Osteocyte (in vitro differentiated cells): ENCODE data around the gene ZNF787. TPM values are rescaled to one million over a fixed set of nuclear protein-coding genes. Genes with fewer than 3 reads are reported as not detected.

Experiments
- DNase-seq: peaks from one replicate; pipeline ENCODE4 v3.0.0; 2021; ENCODE audit warnings: mixed read lengths; ENCODE audit not compliant: unreplicated experiment; ENCODE audit errors: extremely low spot score
- H3K27ac Mint-ChIP-seq: one replicate; pipeline ENCODE4 v1.8.0; 2021; ENCODE audit warnings: mild to moderate bottlenecking, mixed read lengths; ENCODE audit not compliant: unreplicated experiment
- H3K27me3 Mint-ChIP-seq: one replicate; pipeline ENCODE4 v1.8.0; 2021; ENCODE audit warnings: mixed read lengths; ENCODE audit not compliant: unreplicated experiment
- H3K36me3 Mint-ChIP-seq: one replicate; pipeline ENCODE4 v1.8.0; 2021; ENCODE audit warnings: mixed read lengths; ENCODE audit not compliant: unreplicated experiment
- H3K4me1 Mint-ChIP-seq: one replicate; pipeline ENCODE4 v1.8.0; 2021; ENCODE audit warnings: mixed read lengths; ENCODE audit not compliant: unreplicated experiment
- H3K4me3 Mint-ChIP-seq: one replicate; pipeline ENCODE4 v1.8.0; 2021; ENCODE audit warnings: mild to moderate bottlenecking, moderate library complexity, mixed read lengths; ENCODE audit not compliant: unreplicated experiment
- H3K9me3 Mint-ChIP-seq: one replicate; pipeline ENCODE4 v1.8.0; 2021; ENCODE audit warnings: mixed read lengths; ENCODE audit not compliant: unreplicated experiment
- total RNA-seq: library from RNA; stranded (reverse); gene quantifications from 2 replicates; pipeline ENCODE4 v1.2.1, GENCODE V29; 2021
- TF ChIP-seq, protein P1 (sequence below): fragments of 200-600 bp; sonication (generic); IDR thresholded peaks from 2 replicates; pipeline ENCODE4 v1.5.0; 2021; ENCODE audit warnings: antibody characterized with exemption, mild to moderate bottlenecking, moderate library complexity

The ZNF787 gene
- total RNA-seq, 1 donor from 2014 or later: 27.8 TPM

DNA sequence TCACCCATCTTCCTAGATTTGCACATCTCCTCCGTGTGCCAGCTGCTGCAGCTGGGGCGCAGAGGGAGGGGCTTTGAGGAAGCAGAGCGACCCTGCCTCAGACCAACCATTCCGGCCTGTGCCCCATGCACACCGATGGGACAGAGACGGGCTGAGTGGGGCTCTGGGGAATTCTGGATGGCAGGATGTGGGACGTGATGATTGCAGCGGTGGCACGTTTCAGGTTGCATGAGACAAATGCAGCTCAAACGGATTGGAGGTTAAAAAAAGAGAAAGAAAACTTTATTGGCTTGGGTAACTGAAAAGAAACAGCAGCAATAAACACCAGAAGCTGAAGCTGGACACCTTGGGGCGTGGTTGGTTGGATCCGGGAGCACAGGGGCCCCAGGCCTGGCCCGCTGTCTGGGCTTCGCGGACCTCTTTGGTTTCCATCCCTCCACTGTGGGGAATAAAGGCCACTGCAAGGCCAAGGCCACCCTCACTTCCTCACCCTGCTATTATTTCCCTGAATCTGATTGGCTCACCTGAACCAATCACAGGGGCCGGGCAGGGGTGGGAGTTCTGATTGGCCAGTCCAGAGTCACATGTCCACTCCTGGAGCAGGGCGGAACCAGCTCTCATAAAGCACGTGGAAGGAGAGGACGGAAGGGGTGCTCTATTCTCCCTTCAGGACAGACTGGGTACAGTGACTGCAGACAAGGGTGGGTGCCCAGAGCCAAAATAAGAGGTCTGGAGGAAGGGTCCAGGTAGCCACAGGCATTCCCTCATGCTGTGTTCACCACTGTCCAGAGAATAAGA, 6.1 kb upstream of the ZNF787 start:
- no peak overlapping the region for H3K27ac Mint-ChIP-seq
- H3K27me3 Mint-ChIP-seq: no peaks in the 10 kb centered on the region
- TF ChIP-seq, protein P1, sequence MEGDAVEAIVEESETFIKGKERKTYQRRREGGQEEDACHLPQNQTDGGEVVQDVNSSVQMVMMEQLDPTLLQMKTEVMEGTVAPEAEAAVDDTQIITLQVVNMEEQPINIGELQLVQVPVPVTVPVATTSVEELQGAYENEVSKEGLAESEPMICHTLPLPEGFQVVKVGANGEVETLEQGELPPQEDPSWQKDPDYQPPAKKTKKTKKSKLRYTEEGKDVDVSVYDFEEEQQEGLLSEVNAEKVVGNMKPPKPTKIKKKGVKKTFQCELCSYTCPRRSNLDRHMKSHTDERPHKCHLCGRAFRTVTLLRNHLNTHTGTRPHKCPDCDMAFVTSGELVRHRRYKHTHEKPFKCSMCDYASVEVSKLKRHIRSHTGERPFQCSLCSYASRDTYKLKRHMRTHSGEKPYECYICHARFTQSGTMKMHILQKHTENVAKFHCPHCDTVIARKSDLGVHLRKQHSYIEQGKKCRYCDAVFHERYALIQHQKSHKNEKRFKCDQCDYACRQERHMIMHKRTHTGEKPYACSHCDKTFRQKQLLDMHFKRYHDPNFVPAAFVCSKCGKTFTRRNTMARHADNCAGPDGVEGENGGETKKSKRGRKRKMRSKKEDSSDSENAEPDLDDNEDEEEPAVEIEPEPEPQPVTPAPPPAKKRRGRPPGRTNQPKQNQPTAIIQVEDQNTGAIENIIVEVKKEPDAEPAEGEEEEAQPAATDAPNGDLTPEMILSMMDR: no peak
- no peaks in the 10 kb centered on the region for H3K9me3 Mint-ChIP-seq
- no peak overlapping the region for H3K4me3 Mint-ChIP-seq
- H3K36me3 Mint-ChIP-seq: no peaks in the 10 kb centered on the region
- no peak for DNase-seq
- peaks cover under 1% of the 10 kb centered on the region for H3K4me1 Mint-ChIP-seq

DNA sequence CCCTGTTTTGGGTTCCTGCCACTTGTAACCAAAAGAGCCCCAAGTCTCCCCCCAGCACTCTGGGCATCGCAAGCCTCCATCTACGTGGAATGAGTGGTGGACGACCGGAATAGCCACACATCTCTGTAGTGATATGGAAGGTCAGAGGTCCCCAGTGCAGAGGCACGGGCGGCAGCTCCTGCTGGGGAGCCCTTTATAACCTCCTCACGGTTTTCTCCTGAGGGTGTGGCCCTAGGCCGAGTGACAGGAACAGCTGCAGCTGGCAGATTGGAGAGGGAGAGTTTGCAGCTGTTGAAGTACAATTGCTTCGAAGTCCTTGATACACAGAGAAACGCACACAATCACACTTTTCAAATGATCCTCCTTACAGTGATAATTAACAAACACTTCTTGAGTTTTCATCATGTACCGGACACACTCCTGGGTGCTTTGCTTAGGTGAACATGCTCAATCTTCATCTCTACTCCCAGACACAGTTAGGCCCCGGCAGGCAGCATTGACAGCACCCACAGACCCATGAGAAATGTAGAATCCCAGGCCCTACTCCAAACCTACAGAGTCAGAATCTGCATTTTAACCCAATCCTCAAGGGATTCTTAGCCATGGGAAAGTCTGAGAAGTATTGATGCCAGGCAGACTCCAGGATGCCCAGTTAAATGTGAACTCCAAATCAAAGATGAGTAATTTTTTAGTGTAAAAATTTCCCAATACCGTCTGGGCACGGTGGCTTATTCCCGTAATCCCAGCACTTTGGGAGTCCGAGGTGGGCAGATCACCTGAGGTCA, 4.9 kb upstream of the ZNF787 start:
- Mint-ChIP-seq H3K27me3 (no peaks in the 10 kb centered on the region), H3K4me3 (no peak overlapping the region), H3K9me3 (no peaks in the 10 kb centered on the region), H3K36me3 (no peaks in the 10 kb centered on the region), H3K27ac (no peak overlapping the region), H3K4me1 (peaks cover 5% of the 10 kb centered on the region)
- TF ChIP-seq, protein P1: no peak
- no peak for DNase-seq

DNA sequence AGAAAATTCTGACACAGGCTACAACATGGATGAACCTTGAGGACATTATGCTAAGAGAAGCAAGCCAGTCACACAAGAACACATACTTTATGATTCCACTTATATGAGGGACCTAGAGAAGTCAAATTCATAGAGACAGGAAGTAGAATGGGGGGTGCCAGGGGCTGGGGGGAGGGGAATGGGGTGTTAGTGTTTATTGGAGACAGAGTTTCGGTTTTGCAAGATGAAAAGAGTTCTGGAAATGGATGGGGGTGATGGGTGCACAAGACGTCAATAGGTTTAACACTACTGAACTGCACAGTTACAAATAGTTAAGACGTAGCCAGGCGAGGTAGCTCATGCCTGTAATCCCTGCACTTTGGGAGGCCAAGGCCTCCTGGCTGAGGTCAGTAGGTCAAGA, 3.5 kb upstream of the ZNF787 start:
- no peaks in the 10 kb centered on the region for H3K9me3 Mint-ChIP-seq

DNA sequence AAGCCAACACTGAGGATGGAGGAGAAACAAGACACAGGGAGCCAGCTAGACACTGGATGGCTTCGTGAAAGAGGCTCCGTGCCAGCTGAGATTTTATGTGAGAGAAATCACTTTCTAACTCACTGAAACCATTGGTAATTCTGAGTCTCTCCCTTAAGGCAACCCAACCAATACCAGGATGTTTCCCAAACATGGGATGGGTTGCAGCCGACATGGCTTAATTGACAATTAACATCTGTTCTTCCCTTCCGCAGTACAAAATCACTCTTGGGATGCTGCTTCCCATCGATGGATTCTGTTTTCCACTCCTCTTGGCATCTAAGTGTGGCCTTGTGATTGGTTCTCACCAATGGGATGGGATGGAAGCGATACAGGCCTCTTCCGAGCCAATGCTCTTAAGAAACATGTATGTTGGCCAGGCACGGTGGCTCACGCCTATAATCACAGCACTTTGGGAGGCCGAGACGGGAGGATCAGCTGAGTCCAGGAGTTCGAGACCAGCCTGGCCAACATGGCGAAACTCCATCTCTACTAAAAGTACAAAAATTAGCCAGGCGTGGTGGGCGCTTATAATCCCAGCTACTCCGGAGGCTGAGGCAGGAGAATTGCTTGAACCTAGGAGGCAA, 2.3 kb upstream of the ZNF787 start:
- H3K4me3 Mint-ChIP-seq: no peak overlapping the region
- TF ChIP-seq, protein P1: no peak
- no peak overlapping the region for H3K27ac Mint-ChIP-seq

More for the DNA sequence above, 3.5 kb upstream of the ZNF787 start:
- H3K36me3 Mint-ChIP-seq: no peaks in the 10 kb centered on the region
- TF ChIP-seq, protein P1: no peak
- DNase-seq: no peak
- H3K27ac Mint-ChIP-seq: no peak overlapping the region
- H3K4me3 Mint-ChIP-seq: no peak overlapping the region
- no peaks in the 10 kb centered on the region for H3K27me3 Mint-ChIP-seq
- peaks cover 10% of the 10 kb centered on the region for H3K4me1 Mint-ChIP-seq

More for the DNA sequence above, 2.3 kb upstream of the ZNF787 start:
- Mint-ChIP-seq H3K36me3 (no peaks in the 10 kb centered on the region), H3K27me3 (no peaks in the 10 kb centered on the region), H3K4me1 (peaks cover 17% of the 10 kb centered on the region), H3K9me3 (no peaks in the 10 kb centered on the region)
- DNase-seq: no peak
